Thoracic aorta (tissue), 2 donors: ENCODE data around the gene AK9. TPM values are rescaled to one million over a fixed set of nuclear protein-coding genes. Genes with fewer than 3 reads are reported as not detected.

Experiments used
- ATAC-seq: fragments of 150-250 bp; one replicate; pipeline ENCODE4 v1.8.0; 2017; ENCODE audit warnings: low read depth; ENCODE audit not compliant: insufficient number of reproducible peaks, low FRiP score
- DNase-seq: peaks from one replicate; pipeline ENCODE4 v3.0.0-alpha.2; 2020; ENCODE audit warnings: low spot score
- H3K27ac ChIP-seq, 2 donors: fragments of 200-600 bp; sonication (generic); 1 replicate in 1 of 2; 2 replicates in 1 of 2; pipeline ENCODE4 v1.5.1; 2016; ENCODE audit warnings: mild to moderate bottlenecking in 2 of 2, moderate library complexity in 2 of 2
- H3K27me3 ChIP-seq: fragments of 200-600 bp; sonication (generic); replicated peaks from 2 replicates; pipeline ENCODE4 v1.6.0; 2016; ENCODE audit warnings: mild to moderate bottlenecking; ENCODE audit not compliant: insufficient read depth
- H3K36me3 ChIP-seq: fragments of 200-600 bp; sonication (generic); one replicate; pipeline ENCODE4 v1.5.1; 2016
- H3K4me1 ChIP-seq, 2 donors: fragments of 200-600 bp; sonication (generic); 1 replicate in 1 of 2; 2 replicates in 1 of 2; pipeline versions ENCODE4 v1.5.1 to v1.6.0; 2016; ENCODE audit warnings: low read depth in 2 of 2, mild to moderate bottlenecking in 1 of 2; ENCODE audit not compliant: control insufficient read depth in 1 of 2
- H3K4me3 ChIP-seq: fragments of 200-600 bp; sonication (generic); 2 replicates; pipeline ENCODE4 v1.5.1; 2016; ENCODE audit warnings: mild to moderate bottlenecking
- H3K9me3 ChIP-seq: fragments of 200-600 bp; sonication (generic); 2 replicates; pipeline ENCODE4 v1.5.1; 2016
- total RNA-seq, 2 donors: library from RNA; depleted of rRNA; stranded (reverse); fragments of >200 nt; gene quantifications; one replicate each; pipeline versions ENCODE4 v1.1.0 to v1.2.3, GENCODE V29; 2016
- TF ChIP-seq, protein P1 (sequence below): fragments of 200-600 bp; sonication (generic); IDR thresholded peaks from one replicate; pipeline ENCODE4 v1.5.1; 2019; ENCODE audit warnings: antibody characterized with exemption

Gene AK9
- total RNA-seq, 2 donors from 2014 or later, result 12.5 to 12.8 TPM

DNA sequence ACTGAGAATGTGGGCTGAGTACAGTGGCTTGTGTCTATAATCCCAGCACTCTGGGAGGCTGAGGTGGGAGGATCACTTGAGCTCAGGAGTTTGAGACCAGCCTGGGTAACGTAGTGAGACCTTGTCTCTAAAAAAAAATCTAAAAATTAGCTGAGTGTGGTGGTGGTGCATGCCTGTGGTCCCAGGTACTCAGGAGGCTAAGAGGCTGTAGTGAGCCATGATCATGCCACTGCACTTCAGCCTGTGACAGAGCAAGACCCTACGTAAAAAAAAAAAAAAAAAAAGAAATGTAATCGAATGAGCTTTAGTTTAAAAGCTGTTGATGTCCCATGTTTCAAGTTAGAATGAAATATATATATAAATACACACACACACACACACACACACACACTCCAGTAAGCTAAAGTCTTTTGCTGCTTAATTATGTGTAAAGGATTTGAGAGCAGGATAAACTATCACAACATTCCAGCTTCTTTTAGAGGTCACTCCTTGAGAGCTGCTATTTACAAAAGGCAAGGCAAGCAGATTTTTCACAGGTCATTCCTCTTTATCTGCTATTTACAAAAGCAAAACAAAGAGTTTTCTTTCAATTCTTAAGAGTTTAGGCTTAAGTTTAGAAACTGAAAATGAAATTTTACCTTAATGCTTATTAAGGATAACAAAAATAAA lies 230.7 kb downstream of the AK9 start:
- Histone ChIP-seq H3K9me3 (no peaks in the 10 kb centered on the region), H3K4me1 (peaks cover 7 to 17% of the 10 kb centered on the region in 2 donors), H3K4me3 (no peak overlapping the region), H3K27me3 (no peaks in the 10 kb centered on the region), H3K27ac (no peak overlapping the region), H3K36me3 (peaks cover under 1% of the 10 kb centered on the region)
- ATAC-seq (no peak), DNase-seq (no peak)
- TF ChIP-seq, protein P1, sequence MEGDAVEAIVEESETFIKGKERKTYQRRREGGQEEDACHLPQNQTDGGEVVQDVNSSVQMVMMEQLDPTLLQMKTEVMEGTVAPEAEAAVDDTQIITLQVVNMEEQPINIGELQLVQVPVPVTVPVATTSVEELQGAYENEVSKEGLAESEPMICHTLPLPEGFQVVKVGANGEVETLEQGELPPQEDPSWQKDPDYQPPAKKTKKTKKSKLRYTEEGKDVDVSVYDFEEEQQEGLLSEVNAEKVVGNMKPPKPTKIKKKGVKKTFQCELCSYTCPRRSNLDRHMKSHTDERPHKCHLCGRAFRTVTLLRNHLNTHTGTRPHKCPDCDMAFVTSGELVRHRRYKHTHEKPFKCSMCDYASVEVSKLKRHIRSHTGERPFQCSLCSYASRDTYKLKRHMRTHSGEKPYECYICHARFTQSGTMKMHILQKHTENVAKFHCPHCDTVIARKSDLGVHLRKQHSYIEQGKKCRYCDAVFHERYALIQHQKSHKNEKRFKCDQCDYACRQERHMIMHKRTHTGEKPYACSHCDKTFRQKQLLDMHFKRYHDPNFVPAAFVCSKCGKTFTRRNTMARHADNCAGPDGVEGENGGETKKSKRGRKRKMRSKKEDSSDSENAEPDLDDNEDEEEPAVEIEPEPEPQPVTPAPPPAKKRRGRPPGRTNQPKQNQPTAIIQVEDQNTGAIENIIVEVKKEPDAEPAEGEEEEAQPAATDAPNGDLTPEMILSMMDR, result no peak

DNA sequence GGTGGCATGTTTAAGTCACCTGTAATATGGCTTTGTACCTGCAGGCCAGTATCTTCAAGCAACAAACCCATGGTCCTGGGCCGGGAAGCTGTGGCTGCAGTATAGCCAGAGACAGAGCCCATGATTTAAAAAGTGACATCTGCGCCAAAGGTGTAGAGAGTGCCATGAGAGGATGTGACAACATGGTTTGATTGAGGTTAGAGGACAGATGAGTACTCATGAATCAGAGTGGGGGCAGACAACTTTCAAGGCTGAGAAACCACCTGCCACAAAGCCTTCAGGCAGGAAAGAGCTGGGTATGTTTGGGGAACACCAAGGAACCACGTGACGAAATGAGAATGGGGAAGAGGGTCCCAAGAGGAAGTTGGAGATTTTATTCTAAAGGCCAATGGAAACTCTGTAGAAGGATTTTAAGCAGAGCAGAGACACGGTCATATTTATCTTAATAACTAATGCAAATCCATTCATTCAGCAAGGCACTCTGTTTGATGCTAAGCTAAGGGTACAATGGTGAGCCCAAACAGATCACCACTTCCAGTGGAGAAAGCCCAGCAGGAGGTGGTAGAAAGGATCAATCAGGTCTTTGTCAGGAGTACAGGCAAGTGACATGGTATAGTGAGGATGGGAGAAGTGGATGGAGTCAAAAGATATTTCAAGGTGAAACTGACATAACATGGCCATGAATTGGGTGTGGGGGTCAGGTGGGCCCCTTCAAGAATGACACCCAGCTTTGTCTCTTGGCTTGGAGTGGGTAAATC lies 232.0 kb downstream of the AK9 start:
- no peak overlapping the region for H3K4me3 ChIP-seq
- no peaks in the 10 kb centered on the region for H3K9me3 ChIP-seq
- ATAC-seq, result no peak
- H3K4me1 ChIP-seq, result peaks cover 9 to 25% of the 10 kb centered on the region in 2 donors
- H3K27ac ChIP-seq, result no peak overlapping the region
- TF ChIP-seq, protein P1, result no peak
- DNase-seq, result no peak
- no peaks in the 10 kb centered on the region for H3K27me3 ChIP-seq
- H3K36me3 ChIP-seq, result no peaks in the 10 kb centered on the region

DNA sequence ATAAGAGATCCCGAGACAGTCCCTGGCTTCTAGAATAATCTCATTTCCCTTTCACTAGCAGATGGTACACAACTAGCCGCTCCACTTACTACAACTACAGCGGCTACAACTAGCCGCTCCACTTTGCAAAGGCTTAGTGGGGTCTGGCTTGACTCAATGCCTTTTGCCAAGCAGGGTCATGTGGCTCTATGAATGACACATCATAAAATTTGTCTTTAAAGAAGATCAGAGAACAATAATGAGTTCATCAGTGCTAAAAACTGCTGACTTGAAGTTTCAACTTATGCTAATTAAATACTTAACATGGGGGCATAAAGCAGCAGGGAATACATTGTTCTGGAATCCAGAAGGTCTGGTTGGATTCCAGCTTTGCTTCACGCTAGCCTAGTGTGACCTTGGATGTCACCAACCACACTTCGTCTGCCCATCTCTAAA lies 233.4 kb downstream of the AK9 start:
- TF ChIP-seq, protein P1, result no peak
- Histone ChIP-seq H3K4me3 (no peak overlapping the region), H3K27me3 (no peaks in the 10 kb centered on the region), H3K4me1 (peaks cover 9 to 31% of the 10 kb centered on the region in 2 donors), H3K36me3 (no peaks in the 10 kb centered on the region), H3K27ac (peak overlapping the region; percentile 28 to 90), H3K9me3 (no peaks in the 10 kb centered on the region)
- ATAC-seq, result no peak
- DNase-seq, result no peak

DNA sequence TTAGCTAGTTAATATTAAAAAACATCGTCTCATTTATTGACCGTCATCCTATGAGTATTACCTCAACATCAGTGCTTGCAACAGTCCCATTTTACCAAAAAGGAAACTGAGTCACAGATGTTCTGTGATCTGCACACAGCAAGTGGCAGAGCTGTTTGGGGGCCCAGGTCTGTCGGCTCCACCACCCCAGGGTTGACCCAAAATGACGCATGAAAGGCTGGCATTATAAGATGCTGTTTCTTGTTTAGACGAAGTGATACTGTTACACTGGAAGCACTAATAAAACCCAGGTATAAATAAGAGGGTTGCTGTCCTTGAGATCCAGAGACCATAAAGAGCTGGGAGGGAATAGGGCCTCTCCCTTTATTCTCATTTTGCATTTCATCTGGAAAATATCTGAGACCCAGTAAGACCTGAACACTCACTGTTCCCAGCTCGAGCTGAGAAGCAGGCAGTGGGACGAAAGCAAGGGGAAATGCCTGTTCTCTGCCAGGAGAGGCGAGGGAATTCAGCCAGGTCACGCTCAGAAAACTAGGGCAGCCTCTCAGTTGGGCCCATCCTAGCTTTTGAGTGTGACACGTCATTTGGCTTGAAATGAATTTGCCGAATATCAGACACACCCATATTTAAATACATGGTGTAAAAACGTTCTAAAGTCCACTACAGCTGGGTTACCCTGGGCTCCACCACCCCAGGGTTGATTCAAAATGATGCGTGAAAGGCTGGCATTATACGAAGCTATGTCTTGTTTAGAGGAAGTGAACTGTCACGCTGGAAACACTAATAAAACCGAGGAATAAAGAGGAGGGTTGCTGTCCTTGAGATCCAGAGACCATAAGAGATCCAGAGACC lies 234.1 kb downstream of the AK9 start:
- Histone ChIP-seq H3K27ac (peak overlapping the region; percentile 73 to 90), H3K27me3 (no peaks in the 10 kb centered on the region), H3K4me3 (peak overlapping the region; percentile 95), H3K36me3 (peaks cover 3% of the 10 kb centered on the region), H3K4me1 (peaks cover 9 to 31% of the 10 kb centered on the region in 2 donors), H3K9me3 (no peaks in the 10 kb centered on the region)
- ATAC-seq (peak; percentile 24), DNase-seq (no peak)
- TF ChIP-seq, protein P1, result no peak
